Smooth muscle cell of the brain vasculature (primary cell): ENCODE results near the gene SMARCD3.

Experiments
- DNase-seq: peaks from one replicate; pipeline ENCODE4 v3.0.0-alpha.2; 2012; ENCODE audit warnings: low read depth, low spot score

The SMARCD3 gene

DNA sequence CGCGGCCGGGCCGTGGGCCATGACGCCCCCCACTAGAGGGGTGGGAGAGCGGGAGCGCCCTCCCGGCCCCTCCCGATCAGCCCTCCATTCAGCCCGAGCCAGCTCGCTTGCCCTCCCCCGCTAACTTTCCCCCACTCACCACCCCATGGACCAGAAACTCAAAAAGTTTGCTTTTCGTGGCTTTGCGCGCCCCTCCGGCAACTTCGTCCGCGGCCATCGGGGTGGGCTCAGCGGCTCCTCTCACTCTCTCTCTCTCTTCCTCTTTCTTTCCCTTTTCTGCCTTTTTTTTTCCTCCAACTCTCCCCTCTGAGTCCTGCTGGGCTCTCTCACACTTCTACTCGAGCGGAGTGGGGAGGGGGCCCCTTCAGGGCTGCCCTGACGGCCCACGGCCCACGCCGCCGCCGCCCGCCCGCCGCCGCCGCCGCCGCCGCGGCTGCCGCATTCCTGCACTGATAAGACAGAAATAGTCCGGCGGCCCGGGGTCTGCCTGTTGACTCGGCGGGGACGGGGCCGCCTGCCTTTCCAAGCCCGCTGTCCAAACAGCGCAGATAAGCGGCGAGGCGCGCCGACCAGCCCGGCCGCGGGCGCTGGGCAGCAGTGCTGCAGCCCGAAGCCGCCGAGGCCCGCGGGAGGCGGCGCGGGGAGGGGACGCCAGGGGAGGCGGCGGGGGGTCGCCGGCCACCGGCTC lies at the start of gene SMARCD3:
Gene SMARCD3 (minus strand): TSS at position 349 of the 688 bp plus-strand sequence. CDS start 132 bp downstream, at position 217.
- no peak for DNase-seq

DNA sequence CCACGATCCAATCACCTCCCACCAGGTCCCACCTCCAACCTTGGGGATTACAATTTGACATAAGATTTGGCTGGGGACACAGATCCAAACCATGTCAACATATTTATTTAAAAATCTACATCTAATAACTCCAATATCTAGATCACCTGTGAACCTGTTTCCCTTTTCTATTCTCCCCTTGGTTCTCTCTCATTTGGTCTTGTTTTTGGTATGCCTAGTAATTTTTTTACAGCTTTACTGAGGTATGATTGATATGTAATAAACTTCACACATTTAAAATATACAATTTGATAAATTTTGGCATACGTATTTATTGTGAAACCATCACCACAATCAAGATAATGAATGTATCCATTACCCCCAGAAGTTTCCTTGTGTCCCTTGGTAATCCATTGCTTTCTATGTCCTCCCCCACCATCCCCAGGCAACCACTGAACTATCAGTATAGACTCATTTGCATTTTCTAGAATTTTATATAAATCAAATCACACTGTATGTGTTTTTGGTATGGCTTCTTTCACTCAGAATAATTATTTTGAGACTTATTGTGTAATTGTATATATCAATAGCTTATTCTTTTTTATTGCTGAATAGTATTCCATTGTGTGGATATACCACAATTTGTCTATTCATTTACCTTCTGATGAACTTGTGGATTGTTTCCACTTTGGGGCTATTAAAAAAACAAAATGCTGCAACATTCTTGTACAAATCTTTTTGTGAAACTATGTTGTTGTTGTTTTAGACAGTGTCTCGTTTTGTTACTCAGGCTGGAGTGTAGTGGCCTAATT lies 47.9 kb upstream of the SMARCD3 start:
- DNase-seq, result no peak

DNA sequence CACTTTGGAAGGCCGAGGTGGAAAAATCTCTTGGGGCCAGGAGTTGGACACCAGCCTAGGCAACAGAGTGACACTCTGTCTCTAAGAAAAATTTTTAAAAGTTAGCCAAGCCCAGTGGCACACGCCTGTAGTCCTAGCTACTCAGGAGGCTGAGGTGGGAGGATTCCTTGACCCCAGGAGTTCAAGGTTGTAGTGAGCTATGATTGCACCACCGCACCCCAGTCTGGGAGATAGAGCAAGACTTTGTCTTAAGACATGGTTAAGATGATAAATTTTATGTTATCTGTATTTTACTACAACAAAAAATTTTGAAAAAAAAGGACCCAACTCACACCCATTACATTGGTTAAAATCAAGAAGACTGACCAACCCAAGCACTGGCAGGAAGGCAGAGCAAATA lies 44.4 kb upstream of the SMARCD3 start:
- DNase-seq, result no peak

DNA sequence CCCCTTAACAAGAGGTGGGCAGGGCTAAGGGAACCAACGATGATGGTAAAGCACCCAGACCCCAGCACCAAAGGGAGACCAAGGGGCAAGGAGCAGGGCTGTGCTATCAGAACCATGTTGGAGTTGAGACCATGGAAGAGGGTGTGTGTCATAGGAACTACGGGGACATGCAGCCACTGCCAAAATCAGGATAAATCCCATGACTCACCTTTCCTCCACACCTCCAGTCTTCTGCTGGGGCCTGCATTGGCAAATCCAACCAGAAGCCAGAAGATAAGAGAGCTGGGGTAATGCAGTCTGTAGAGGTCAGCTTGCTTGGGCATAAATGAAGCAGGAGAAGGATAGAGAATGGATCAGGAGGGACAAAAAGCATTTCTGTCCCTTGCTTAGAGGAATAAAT lies 42.7 kb upstream of the SMARCD3 start:
- no peak for DNase-seq

DNA sequence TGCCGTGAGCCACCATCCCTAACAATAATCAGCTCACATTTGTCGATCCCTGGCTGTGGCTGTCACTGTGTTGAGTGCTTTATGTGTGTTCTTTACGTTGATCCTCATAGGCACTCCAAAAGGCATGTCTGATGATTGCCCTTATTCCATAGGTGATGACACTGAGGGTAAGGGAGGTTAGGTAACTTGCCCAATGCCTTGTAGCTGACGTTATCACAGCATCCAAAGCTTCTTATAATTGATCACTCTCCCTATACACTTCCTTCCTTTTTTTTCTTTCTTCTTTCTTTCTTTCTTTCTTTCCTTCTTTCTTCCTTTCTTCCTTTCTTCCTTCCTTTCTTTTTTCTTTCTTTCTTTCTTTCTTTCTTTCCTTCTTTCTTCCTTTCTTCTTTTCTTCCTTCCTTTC lies 41.9 kb upstream of the SMARCD3 start:
- no peak for DNase-seq

DNA sequence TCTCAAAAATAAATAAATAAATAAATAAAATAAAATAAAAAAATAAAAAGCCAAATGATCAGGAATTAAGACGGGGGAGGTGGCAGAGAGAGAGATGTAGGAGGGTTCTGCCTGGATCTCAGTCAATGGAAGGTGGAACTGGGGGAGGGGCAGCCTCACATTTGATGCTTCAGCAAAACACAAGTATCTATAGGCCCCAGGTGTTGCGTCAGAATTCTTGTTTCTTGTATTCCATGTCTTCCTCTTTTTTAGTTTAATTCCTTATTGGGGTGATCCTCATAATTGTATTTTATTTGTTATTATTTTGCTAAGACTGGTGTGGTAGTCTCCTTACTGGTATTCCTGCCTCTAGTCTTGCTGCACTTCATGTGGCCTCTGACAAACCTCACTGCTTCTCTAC lies 41.4 kb upstream of the SMARCD3 start:
- no peak for DNase-seq

DNA sequence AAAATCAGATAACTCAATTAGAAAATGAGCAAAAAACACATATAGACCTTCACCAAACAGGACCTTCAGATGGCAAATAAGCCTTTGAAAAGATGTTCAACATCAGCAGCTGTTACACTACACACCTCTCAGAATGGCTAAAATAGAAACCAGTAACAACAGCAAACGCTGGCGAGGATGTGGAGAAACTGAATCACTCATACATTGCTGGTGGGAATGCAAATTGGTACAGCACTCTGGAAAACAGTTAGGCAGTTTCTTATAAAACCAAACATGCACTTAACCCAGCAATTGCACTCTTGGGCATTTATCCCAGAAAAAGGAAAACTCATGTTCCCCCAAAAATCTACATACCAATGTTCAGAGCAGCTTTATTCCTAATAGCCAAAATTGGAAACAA lies 37.7 kb upstream of the SMARCD3 start:
- DNase-seq, result no peak

DNA sequence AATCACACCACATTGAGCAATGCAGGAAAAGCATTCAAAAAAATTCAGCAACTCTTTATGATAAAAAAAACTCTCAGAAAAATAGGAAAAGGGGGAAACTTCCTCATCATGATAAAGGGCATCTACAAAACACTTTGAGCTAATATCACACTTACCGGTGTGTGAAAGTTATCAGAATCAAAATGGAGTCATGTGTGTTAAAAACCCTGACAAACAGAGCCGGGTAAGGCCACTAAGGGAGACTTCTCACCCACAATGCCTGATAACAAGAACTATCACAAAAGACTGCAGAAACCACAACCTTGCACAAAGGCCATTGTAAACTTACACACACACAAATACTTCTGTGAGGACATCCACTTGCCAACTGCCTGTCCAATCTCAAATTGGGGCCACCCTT lies 34.8 kb upstream of the SMARCD3 start:
- DNase-seq, result no peak

DNA sequence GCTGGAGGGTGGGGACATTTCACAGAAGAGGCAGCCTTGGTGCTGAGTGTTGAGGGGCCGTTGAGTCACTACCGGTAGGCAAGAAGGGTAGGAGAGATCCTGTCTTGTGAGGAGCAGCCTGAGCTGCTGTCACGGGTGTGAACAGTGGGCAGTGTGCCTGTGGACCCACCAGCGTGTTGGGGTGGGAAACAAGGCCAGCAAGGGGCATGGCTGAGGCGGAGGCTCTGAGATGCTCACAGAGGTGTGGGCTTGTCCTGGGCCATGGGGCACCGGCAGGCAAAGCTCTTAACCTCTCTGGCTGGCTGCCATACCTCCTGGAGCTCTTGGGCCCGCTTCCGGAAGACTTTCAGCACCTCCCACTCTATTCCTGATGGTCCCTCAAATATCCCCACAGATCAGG lies 33.6 kb upstream of the SMARCD3 start:
- no peak for DNase-seq

DNA sequence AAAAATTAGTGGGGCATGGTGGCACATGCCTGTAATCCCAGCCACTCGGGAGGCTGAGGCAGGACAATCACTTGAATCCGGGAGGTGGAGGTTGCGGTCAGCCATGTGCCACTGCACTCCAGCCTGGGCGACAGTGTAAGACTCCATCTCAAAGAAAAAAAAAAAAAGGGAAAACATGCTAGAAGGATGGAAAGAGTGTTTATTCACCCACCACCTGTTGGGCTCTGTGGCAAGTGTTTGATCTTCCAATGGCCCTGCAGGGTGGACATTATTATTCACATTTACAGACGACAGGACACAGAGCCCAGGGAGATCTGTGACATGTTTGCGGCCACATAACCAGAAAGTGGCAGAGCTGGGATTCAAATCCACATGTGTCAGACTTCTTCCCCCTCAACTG lies 33.2 kb upstream of the SMARCD3 start:
- DNase-seq, result no peak

DNA sequence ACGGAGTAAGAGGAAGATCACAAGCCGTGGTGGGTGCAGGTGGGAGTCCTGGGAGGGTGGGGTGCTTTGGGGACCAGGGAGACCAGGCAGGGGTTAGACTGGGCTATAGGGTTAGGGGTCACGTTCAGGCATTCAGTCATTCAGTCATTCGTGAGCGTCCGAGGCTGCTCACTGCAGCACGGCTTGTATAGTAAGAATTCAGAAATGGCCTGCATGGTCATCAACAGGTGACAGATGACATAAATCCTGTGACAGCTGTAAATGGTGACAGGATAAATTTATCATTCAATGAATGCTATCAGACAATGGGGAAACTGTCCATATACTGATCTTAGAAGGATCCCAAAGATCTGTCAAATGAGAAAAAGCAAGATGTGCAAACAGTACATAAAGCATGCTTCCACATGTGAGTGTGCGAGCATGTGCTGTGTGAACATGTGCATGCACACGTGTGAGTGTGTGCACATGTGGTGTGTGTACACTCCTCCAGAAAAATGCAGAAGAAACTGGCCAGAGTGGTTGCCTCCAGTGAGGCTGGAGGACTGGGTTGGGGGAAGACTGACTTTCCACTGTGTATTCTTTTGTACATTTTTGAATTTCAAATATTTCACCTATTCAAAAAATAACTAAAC lies 32.0 kb upstream of the SMARCD3 start:
- no peak for DNase-seq

DNA sequence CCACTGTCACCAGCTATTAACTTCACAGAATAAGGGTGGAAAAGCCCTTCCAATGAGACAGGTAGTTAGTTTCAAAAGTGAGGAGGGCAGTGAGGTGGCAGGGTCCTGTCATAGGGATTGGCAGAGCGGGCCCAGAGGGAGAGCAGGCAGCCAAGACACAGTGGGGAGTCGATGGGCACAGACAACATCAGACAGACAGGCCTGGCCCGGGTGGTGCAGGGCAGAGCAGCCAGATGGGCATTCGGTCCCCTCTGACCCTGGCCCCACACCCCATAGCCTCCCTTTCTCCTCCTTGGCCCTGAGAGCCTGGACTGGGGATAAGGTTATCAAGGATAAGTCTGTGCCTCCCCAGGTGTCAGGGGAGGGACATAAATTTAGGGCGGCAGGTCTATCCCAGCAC lies 31.4 kb upstream of the SMARCD3 start:
- DNase-seq, result no peak

DNA sequence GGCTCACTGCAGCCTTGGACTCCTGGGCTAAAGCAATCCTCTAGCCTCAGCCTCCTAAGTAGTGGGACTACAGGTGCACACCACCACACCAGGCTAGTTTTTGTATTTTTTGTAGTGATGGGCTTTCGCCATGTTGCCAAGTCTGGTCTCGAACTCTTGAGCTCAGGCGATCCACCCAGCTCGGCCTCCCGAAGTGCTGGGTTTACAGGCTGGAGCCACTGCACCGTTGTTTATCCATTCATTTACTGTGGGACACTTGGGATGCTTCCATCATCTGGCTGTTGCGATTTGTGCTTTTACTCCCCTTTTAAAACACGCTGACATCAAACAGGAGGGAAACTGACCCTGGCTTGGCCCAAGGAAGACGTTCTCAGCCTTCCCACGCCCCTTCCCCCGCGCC lies 30.5 kb upstream of the SMARCD3 start:
- no peak for DNase-seq

DNA sequence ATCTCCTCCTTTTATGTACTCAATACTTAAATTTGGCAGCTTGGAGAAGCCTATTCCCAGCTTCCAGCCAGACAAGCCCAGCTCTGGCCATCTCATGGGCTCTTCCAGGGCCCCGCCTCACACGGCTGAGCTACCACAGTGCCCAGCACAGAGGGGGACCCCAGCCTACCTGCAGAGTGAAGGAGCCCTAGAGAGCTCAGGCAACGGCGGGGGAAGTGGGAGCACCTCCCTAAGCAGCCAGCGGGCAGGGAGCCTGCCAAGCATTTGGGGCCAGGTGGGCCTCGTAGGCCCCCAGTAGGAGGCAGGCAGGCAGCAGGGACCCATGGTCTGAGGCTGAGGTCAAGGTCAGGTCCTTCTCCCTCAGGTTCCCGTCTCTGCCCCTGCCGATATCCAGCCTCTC lies 29.1 kb upstream of the SMARCD3 start:
- DNase-seq, result no peak

DNA sequence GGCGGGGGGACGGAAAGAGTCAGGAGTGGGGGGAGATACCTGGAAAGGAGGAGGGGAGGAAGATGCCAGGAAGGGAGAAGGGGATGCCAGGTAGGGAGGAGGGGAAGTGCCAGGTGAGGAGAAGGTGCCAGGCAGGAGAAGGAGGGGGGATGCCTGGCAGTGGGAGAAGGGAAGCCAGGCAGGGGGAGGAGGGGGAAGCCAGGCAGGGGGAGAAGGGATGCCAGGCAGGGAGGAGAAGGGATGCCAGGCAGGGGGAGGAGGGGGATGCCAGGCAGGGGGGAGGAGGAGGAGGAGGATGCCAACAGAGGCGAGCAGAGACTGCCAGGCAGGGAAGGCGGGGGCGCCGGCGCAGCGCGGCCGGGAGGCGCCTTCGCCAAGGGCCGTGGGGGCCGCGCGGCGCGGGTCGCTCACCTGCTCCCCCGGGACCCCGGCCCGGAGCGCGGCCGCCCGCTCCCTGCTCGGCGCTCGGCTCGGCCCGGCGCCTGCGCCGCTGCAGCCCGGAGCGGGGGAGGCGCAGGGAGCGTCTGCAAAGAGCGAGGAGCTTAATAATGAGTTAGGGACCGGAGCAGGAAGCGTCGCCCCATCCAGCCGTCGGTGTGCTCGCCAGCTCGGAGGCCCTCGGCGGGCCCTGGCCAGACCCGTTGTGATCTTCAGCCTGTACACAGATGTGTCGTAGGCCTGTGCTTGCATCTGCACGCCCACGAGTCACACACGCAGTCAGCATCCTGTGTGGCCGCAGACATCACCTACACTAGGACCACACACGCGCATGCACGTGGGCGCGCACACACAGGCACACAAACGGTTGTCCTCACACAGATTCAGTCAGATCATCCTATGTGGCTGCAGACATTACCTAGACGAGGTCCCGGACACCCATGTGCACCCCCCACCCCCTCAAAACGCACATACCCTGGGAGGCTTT lies 28.4 kb upstream of the SMARCD3 start:
- DNase-seq, result no peak

DNA sequence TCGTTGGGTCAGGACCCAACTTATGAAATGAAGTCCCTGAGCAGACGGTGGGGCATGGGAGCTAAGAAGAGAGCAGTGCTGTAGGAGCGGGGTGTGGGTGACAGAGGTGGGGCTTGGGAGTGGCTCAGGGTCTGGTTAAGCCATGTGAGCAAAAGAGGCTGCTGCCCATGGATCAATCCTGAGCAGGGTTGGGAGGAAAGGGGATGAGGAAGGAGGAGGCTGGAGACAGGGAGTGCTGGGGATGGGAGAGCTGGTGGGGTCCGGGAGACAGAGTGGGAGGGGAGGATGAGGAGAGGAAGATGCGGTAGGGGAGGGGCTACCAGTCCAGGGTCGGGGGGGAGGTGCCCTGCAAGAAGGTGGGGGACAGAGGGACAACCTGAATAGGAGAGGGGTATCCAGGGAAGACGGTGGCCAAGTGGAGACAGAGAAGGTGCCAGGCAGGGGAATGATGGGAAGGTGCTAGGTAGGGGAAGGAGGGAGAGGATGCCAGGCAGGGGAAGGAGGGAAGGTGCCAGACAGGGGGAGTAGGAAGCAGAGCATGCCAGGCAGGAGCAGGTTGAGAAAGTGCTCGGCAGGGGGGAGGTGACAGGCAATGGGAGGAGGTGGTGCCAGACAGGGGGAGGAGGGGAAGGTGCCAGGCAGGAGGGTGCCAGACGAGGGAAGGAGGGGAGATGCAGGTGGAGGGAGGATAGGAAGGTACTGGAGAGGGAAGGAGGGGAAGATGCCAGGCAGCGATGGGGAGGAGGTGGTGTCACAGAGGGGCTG lies 27.5 kb upstream of the SMARCD3 start:
- no peak for DNase-seq

DNA sequence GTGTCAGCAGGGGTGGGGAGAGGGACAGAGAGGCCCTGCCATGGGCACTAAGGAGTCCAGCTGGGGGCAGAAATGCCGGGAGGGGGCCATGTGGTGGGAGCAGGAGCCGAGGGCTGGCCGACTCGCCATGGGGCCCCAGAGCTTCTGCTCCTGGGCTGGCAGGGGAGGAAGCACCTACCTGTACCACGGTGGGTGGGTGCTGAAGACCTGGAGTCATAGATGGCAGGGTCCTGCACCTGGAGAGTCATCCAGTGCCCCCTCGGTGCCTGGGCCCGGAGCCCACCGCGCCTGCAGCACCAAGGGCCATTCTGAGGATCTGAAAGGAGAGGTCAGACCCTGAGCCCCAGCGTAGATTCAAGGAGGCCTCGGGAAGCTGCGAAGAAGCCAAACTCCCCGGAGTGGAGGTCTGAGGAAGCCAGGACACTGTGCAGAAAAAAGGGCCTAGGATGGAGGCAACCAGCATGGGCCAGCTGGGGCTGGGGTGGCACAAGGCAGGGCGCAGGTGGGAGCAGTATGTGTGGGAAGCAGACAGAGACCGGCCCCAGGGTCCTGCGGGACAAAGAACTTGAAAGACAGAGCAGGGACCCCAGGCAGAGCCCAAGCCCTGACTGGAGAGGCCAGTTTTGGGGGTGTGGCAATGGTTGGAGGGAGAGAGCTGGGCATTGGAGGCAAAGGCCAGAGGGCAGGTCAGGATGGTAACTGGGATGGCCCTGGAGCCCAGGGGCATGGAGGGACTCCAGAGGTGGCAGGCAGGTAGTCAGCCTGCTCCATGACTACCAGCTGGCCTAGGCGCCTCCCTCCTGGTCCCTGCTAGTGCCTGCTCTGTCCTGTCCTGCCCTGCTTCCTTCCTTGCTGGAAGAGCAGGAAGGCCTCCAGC lies 26.7 kb upstream of the SMARCD3 start:
- DNase-seq, result no peak

DNA sequence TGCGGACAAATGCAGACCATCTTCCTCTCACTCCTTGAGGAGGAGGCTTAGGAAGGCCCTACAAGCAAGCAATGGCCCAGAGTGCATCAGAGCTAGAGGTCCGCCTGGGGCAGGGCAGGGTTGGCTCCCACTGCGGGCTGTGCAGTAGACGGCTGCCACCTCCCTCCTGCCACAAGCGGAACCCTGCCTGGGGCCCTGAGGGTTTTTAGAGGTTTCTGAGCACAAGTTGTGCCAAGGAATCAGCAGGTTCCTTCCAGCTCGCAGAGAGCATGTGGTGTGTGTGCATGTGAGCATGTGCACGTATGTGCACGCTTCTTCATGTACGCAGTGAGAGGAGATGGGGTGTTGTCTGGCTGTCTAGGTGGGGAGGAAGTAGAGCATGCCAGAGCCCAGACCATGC lies 25.9 kb upstream of the SMARCD3 start:
- no peak for DNase-seq

DNA sequence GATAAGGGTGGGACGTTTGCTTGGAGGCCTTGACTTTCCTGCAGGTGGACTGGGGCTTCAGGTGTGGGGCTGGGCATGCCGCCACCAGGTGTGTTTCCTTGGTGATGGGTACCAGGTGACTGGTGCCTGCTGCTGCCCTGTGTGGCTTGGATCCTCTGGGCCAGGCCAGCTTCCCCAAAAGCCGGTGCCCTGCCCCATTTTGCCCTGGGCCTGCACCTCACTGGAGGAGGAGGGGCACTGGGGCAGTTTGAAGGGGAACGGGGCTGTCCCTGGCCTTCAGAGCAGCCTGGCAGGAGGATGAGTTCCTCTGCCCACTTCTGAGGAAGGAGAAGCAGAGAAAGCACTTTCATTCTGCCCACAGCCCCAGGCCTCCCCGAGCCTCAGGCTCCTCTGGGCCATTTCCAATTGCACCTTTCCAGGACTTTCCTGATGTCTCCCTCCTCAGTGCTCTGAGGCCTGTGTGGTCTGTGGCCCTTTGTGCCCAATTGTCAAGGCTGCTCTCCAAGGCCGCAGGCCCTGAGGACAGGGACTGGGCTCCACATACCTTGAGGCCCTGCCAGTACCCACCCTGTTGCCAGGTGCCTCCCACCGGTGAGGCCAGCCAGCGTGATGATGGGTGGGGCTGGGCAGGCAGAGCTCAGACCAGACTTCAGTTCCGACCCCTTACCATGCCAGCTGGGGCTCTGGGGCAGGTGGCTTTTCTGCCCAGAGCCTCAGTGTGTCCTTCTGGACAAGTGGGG lies 25.3 kb upstream of the SMARCD3 start:
- DNase-seq, result no peak
